ENCODE measurements around the gene HOOK1.
"Not testable (repeated sequence)": the region's sequence is repeated elsewhere in the genome, so short reads cannot be mapped to it uniquely, and the experiment has no call there.

HOOK1 gene

DNA sequence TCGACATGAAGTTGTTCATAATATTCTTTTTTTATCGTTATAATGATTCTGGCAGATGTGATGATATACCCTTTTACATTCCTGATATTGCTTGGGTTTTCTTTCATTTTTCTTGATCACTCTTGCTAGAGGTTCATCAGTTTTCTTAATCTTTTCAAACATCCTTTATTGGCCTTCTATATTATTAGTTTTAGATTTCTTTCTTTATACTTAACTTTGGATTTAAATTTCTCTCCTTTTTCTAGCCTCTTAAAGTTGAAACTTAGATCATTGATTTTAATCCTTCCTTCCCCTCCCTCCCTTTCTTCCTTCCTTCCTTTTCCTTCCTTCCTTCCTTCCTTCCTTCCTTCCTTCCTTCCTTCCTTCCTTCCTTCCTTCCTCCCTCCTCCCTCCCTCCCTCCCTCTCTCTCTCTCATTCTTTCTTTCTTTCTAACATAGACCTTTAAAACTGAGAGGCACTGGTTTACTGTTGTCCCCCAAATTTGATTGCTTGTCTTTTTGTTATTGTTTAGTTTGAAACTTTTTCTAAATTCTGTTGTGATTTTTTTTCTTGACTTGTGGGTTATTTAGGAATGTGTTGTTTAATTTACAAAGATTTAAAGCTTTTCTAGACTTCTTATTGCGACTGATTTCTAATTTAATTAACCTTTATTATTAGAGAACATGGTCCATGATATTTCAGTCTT is 31.6 kb downstream of the HOOK1 start:
- H3K4me3 ChIP-seq (ENCODE audit: low read length) = no peak overlapping the region
- TF ChIP-seq, protein P1, sequence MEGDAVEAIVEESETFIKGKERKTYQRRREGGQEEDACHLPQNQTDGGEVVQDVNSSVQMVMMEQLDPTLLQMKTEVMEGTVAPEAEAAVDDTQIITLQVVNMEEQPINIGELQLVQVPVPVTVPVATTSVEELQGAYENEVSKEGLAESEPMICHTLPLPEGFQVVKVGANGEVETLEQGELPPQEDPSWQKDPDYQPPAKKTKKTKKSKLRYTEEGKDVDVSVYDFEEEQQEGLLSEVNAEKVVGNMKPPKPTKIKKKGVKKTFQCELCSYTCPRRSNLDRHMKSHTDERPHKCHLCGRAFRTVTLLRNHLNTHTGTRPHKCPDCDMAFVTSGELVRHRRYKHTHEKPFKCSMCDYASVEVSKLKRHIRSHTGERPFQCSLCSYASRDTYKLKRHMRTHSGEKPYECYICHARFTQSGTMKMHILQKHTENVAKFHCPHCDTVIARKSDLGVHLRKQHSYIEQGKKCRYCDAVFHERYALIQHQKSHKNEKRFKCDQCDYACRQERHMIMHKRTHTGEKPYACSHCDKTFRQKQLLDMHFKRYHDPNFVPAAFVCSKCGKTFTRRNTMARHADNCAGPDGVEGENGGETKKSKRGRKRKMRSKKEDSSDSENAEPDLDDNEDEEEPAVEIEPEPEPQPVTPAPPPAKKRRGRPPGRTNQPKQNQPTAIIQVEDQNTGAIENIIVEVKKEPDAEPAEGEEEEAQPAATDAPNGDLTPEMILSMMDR (conservative IDR thresholded peaks at IDR 0.05; ENCODE audit: low read length) = no peak

DNA sequence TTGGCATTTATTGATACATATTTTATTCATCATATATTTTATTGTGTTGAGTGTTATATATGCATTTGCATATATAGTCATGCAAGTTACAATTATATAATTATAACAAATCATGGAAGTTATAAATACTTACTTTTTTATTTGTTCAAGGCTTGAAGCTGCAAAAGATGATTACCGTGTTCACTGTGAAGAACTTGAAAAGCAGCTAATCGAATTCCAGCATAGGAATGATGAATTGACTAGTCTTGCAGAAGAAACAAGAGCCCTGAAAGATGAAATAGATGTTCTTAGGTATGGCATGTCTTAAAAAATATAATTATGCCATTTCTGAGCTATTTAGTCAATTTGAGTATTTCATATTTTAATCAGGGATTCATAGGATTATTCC is 32.1 kb downstream of the HOOK1 start:
- H3K4me3 ChIP-seq (ENCODE audit: low read length) = no peak overlapping the region
- TF ChIP-seq, protein P1 (conservative IDR thresholded peaks at IDR 0.05; ENCODE audit: low read length) = no peak
- no peak for DNase-seq (ENCODE audit: low read depth)

More for the DNA sequence above, 31.6 kb downstream of the HOOK1 start:
- no peak for DNase-seq (ENCODE audit: low read depth)

GRCh38 chr1:59852117-59852516 is 37.4 kb downstream of the HOOK1 start:
- TF ChIP-seq, protein P1 (conservative IDR thresholded peaks at IDR 0.05; ENCODE audit: low read length) = no peak
- no peak overlapping the region for H3K4me3 ChIP-seq (ENCODE audit: low read length)
- DNase-seq (ENCODE audit: low read depth) = no peak

DNA sequence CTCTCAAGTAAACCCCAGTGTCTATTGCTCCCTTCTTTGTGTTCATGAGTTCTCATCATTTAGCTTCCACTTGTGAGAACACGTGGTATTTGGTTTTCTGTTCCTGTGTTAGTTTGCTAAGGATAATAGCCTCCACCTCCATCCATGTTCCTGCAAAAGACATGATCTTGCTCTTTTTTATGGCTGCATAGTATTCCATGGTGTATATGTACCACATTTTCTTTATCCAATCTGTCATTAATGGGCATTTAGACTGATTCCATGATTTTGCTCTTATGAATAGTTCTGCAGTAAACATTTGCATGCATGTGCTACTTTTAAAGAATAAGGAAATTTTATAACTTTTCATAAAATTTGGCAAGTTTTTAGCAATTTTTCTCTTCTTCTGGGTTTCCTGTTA is 40.5 kb downstream of the HOOK1 start:
- DNase-seq (ENCODE audit: low read depth); H3K4me3 ChIP-seq (ENCODE audit: low read length): not testable (repeated sequence)

DNA sequence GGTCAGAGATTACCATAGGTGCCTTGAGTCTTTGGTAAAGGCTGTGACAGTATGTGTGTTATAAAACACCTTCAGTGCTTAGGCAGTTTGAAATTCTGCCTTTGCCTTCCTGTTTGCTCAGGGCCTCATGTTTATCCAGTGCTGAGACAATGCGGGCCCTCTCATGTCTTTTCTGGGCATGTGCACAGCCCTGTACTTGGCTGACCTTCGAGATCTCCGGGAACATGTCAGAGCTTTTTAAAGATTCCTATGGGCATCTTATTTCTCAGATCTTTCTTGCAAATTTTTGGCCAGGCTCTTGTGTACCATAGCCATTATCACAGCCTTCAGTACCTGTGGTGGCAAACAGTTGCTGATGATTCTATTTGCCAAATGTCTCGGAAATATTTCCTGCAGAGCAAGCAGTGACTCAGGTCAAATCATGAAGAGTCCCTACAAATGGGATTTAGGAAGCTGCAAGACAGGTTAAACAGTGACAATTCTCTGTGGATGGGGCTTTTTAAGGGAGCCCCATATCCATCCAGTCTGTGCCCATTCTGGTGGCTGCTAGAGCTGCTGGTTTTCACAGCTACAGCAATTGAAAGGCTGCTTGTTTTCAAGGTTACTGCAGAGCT is 42.1 kb downstream of the HOOK1 start:
- no peak overlapping the region for H3K4me3 ChIP-seq (ENCODE audit: low read length)
- TF ChIP-seq, protein P1 (conservative IDR thresholded peaks at IDR 0.05; ENCODE audit: low read length) = no peak
- DNase-seq (ENCODE audit: low read depth) = no peak

DNA sequence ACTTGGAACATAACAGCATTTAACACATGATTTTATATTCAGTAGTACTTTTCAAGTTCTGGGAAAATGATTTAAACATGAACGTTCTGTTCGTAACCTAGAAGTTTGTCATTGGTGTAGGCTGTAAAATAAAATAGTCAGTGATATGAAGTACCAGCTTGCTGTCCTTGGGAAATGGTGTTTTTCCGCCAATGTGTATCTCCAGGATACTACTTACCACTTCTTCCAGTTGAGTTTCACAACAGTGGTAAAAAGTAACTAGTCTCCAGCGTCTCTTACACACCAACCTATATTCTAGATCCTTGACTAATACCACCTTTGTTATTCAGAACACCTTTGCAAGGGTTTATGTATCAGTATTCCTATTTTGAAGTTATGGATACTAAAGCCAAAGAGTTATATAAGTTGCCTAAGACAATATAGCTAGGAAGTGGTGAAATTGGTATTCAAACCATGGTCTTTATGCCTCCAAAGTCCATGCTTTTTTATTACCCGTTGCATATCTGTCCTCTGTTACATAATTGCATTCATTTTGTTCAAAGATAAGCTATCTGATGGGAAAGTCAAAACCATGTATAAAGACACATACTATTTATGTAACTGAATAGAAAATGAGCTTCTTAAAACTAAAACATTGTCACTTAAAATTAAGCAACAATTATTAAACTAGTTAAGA is 43.1 kb downstream of the HOOK1 start:
- no peak for DNase-seq (ENCODE audit: low read depth)
- no peak overlapping the region for H3K4me3 ChIP-seq (ENCODE audit: low read length)
- TF ChIP-seq, protein P1 (conservative IDR thresholded peaks at IDR 0.05; ENCODE audit: low read length) = no peak

DNA sequence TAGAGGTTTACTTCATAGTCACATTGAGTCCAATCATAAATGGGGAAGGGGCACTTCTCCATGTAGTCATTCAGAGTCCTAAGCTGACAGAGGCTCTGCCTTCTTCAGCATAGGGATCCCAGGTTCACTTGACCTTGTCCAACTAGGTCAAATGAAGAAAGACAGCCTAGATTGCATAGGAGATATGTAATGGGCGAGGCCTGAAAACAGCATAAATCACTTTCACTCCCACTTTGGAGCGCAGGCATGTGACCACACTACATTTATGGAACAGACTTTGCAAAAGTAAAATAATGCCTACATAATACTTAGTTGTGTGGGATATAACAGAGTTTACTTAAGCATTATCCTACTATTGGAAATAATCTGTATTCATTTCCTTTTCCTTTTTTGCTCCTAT is 51.7 kb downstream of the HOOK1 start:
- DNase-seq (ENCODE audit: low read depth) = no peak
- H3K4me3 ChIP-seq (ENCODE audit: low read length) = no peak overlapping the region
- TF ChIP-seq, protein P1 (conservative IDR thresholded peaks at IDR 0.05; ENCODE audit: low read length) = no peak

Data from AG10803 (cell line).